ENCODE data around the gene CUX1.
A peak's percentile ranks its signal among the peaks of the same experiment; 100 is the strongest.

CUX1 gene

GRCh38 chr7:101960323-101960722 is 142.9 kb downstream of the CUX1 start:
- Mint-ChIP-seq H3K36me3 (ENCODE audit: low read depth) (peaks cover 5% of the 10 kb centered on the region), H3K4me1 (peaks cover 53% of the 10 kb centered on the region), H3K27ac (no peak overlapping the region), H3K9me3 (no peaks in the 10 kb centered on the region), H3K4me3 (no peak overlapping the region), H3K27me3 (ENCODE audit: low read depth, poor library complexity) (peaks cover 3% of the 10 kb centered on the region)
- TF ChIP-seq CTCF (IDR thresholded peaks at IDR 0.05) = no peak
- no peak for DNase-seq

- Mint-ChIP-seq H3K9me3 (no peaks in the 10 kb centered on the region), H3K4me3 (no peak overlapping the region), H3K36me3 (ENCODE audit: low read depth) (peaks cover 6% of the 10 kb centered on the region), H3K27me3 (ENCODE audit: low read depth, poor library complexity) (peaks cover 3% of the 10 kb centered on the region), H3K4me1 (peaks cover 44% of the 10 kb centered on the region), H3K27ac (peak overlapping the region; percentile 84)
- no peak for TF ChIP-seq CTCF (IDR thresholded peaks at IDR 0.05)
- DNase-seq = no peak
These were observed 143.7 kb downstream of the CUX1 start for GRCh38 chr7:101960985-101961708.

GRCh38 chr7:101961811-101962210 is 144.4 kb downstream of the CUX1 start:
- Mint-ChIP-seq H3K4me3 (no peak overlapping the region), H3K27ac (peak overlapping the region; percentile 51), H3K27me3 (ENCODE audit: low read depth, poor library complexity) (peaks cover 3% of the 10 kb centered on the region), H3K9me3 (no peaks in the 10 kb centered on the region), H3K4me1 (peaks cover 43% of the 10 kb centered on the region), H3K36me3 (ENCODE audit: low read depth) (peaks cover 11% of the 10 kb centered on the region)
- DNase-seq = no peak
- TF ChIP-seq CTCF (IDR thresholded peaks at IDR 0.05) = no peak

- no peak for DNase-seq
- TF ChIP-seq CTCF (IDR thresholded peaks at IDR 0.05) = no peak
- H3K4me3 Mint-ChIP-seq = no peak overlapping the region
- H3K36me3 Mint-ChIP-seq (ENCODE audit: low read depth) = peaks cover 11% of the 10 kb centered on the region
- H3K9me3 Mint-ChIP-seq = no peaks in the 10 kb centered on the region
- peaks cover 30% of the 10 kb centered on the region for H3K4me1 Mint-ChIP-seq
- H3K27me3 Mint-ChIP-seq (ENCODE audit: low read depth, poor library complexity) = peaks cover 3% of the 10 kb centered on the region
- H3K27ac Mint-ChIP-seq = peak overlapping the region; percentile 25
These were observed 146.3 kb downstream of the CUX1 start for GRCh38 chr7:101963693-101964092.

GRCh38 chr7:101964680-101965452 is 147.4 kb downstream of the CUX1 start:
- no peaks in the 10 kb centered on the region for H3K9me3 Mint-ChIP-seq
- no peak overlapping the region for H3K4me3 Mint-ChIP-seq
- H3K27ac Mint-ChIP-seq = peak overlapping the region; percentile 25
- H3K4me1 Mint-ChIP-seq = peaks cover 19% of the 10 kb centered on the region
- peaks cover 3% of the 10 kb centered on the region for H3K27me3 Mint-ChIP-seq (ENCODE audit: low read depth, poor library complexity)
- TF ChIP-seq CTCF (IDR thresholded peaks at IDR 0.05) = no peak
- DNase-seq = no peak
- peaks cover 12% of the 10 kb centered on the region for H3K36me3 Mint-ChIP-seq (ENCODE audit: low read depth)
